HG03558 (cell line): Measurements from ENCODE around the gene ZBTB8B.
"Not testable (repeated sequence)": the region's sequence is repeated elsewhere in the genome, so short reads cannot be mapped to it uniquely, and the experiment has no call there.

Source experiments
- ATAC-seq: cut with Tn5 transposase; IDR thresholded peaks from one replicate; pipeline ENCODE4 v1.9.1; 2021; ENCODE audit warnings: moderate number of reproducible peaks; ENCODE audit not compliant: unreplicated experiment; ENCODE audit errors: extremely low read depth

ZBTB8B gene

DNA sequence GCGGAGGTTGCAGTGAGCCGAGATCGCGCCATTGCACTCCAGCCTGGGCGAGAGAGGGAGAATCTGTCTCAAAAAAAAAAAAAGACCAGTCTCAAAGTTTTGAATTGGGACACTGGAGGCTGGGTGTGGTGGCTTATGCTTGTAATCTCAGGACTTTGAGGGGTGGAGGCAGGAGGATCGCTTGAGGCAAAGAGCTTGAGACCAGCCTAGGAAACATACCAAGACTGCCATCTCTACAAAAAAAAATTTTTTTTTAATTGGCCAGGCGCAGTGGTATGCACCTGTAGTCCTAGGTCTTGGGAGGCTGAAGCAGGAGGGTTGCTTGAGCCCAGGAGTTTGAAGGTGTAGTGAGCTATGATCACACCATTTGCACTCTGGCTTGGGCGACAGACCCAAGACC, 3.9 kb downstream of the ZBTB8B start:
- no peak for ATAC-seq

- no peak for ATAC-seq
Measured at GRCh38 chr1:32470431-32470830, 5.6 kb downstream of the ZBTB8B start.

- no peak for ATAC-seq
Measured at GRCh38 chr1:32470991-32471694, 6.3 kb downstream of the ZBTB8B start.

- ATAC-seq = no peak
Measured at GRCh38 chr1:32471695-32472362, 7.0 kb downstream of the ZBTB8B start.

DNA sequence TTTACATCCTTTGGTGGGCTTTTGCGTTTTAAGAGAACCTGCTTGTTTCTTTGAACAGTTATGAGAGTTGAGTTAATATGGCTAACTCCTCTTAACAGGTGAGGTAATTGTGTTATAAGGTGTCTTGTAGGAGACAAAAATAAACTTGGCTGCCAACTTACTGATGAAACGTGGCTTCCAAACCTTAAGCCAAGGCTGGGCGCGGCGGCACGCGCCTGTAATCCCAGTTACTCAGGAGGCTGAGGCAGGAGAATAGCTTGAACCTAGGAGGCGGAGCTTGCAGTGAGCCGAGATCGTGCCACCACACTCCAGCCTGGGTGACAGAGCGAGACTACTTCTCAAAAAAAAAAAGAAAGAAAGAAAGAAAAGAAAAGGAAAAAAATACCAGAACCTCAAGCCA, 8.1 kb downstream of the ZBTB8B start:
- ATAC-seq = not testable (repeated sequence)

- no peak for ATAC-seq
Measured at GRCh38 chr1:32474954-32475353, 10.1 kb downstream of the ZBTB8B start.

- ATAC-seq = no peak
Measured at GRCh38 chr1:32480003-32480402, 15.1 kb downstream of the ZBTB8B start.

GRCh38 chr1:32480761-32481160, 15.9 kb downstream of the ZBTB8B start:
- no peak for ATAC-seq

DNA sequence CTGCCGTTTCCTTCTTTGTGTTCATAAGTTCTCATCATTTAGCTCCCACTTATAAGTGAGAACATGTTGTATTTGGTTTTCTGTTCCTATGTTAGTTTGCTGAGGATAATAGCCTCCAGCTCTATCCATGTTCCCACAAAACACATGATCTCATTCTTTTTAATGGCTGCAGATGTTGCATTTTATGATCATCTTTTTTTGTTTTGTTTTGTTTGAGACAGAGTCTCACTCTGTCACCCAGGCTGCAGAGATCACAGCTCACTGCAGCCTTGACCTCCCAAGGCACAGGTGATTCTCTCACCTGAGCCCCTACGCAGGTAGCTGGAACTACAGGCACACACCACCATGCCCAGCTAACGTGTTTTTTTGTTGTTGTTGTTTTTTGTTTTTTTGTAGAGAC, 16.9 kb downstream of the ZBTB8B start:
- ATAC-seq = not testable (repeated sequence)

DNA sequence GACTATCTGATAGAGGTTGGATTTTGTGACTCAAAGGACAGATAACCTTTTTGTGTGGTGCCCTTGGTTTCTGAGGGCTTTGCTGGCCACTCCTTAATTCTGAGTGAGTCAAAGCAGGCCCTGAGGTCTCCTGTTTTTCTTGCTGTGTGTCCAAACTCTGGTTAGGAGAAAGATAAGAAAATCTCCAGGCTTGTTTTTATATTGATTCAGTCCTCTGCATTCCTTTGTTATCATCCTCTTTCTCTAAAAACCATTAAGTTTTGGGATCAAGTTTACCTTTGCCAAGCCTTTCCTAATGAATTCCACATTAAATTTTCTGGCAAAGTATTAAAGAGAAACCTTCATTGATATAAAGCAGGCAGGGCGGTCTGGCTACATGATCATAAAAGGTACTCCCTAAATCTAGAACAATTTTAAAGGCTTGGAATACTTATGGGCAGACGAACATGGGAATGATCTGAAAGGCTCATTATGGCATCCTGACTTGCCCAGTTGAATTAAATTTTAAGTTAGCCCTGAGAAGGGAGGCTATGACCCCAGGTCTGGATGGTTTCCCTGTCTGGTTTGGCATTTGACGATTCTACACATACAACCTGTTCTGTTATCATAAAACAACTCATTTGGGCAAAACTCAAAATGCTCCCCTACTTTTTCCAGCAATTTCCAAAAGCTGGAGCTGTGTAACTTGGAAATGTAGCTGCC, 20.8 kb downstream of the ZBTB8B start:
- no peak for ATAC-seq

DNA sequence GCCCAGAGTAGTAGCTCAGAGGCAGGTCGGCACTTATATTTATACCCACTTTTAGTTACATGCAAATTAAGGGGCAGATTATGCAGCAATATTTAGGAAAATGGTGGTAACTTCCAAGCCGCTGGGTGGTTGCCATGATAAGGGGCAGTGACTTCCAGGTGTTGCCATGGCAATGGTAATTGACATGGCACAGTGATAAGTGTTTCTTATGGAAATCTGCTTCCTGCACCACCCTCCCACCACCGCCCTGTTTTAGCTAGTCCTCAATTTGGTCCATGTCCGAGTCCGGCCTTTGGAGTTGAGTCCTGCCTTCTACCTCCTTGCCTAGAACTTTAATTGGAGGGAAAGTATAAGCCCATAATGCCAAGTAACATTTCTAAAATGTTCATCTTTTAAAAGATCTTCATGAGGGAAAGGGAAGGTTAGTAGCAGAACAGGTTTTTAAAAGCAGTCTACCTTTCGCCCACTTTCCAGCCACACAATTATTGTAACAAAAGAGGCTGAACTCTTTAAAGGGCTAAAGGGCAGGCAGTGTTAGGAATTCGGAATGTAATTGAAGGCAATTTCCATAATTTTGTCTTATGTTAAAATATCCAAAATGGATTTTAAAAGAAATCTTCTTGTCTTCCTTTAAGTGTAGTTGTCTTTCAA, 21.7 kb downstream of the ZBTB8B start:
- no peak for ATAC-seq

DNA sequence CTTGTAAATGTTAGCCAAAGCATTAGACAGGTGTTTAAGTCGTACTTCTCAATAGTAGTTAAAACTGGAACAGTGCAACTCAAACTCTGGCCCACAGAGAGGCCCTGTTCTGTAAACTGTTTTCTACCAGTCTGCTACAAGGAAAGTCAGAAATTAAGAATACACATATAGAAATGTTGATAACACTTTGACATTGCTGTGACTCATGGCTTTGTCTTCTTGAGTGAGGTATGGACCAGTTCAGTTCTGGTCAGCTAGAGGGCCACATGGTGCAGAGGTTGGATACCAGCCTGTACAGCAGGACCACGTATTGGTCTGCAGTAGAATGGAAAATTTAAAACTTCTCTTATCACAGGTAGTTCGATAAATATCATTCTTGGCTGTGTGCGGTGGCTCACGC, 22.3 kb downstream of the ZBTB8B start:
- ATAC-seq = no peak

- no peak for ATAC-seq
Measured at GRCh38 chr1:32489774-32490454, 25.0 kb downstream of the ZBTB8B start.

DNA sequence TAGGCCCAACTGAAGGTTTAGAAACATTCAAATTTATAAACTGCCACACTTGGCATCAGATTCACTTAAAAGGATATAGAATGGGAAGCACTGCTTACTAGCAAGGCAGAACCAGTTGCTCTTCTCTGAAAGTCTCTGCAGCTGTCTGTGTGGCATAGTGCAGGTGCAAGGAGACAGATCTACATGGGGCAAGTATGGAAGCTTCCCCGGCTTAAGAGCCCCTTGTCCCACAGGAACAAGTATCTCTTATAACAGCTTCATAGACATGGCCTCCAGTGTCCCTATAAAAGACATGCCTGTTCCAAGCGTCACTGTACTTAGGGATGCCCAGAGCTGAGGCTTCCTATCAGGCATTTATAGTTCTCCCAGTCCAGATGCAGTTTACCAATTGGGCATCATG, 26.5 kb downstream of the ZBTB8B start:
- no peak for ATAC-seq

DNA sequence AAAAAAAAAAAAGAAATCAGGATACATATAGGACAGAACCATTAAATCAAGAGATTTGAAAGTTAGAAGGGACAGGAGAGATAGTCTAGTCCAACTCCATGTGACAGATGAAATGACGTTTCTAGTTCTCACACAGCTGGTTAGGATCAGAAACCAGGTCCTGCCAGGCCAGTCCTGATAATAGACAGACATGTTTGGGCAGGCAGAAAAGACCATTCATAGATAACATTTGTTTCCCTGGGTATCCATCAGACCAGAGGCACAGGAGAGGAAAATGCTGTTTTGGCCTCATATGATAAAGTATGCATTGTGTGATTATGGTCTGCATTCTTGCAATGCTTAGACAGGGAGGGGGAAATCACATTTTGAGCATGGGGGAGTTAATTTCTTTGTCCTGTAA, 29.3 kb downstream of the ZBTB8B start:
- ATAC-seq = no peak

- no peak for ATAC-seq
Measured at GRCh38 chr1:32494711-32495337, 30.0 kb downstream of the ZBTB8B start.

DNA sequence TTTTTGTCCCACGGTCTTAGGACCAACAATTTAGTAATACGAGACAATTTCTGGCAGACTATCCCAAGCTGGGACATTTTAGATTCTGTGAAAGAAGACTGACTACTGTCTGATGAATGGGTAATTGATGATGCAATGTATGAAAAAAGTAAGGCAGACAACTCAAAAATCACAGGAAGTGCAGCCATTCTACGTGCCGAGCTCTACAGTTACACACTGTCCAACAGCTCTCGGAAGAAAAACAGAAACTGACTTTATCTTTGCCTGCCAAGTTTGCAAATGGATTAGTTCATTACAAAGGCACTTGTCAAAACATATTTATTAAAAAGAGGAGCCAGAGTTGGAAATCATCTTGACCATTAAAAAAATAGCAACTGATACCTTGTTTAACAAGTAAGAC, 31.3 kb downstream of the ZBTB8B start:
- no peak for ATAC-seq

DNA sequence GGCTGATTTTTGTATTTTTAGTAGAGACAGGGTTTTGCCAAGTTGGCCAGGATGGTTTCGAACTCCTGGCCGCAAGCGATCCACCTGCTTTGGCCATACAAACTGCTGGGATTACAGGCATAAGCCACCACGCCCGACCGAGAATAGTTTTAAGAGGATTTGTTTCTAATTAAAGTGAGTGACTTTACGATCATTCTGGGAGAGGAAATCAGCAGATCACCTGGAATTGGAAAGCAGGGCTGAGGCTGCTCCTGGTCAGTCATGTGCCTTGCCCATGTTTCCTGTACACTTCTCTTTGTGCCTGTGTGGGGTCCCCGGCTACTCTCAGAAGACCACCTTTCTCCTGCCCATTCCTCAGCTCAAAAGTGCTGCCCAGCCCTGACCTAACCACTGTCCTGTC, 33.9 kb downstream of the ZBTB8B start:
- ATAC-seq = no peak

GRCh38 chr1:32500387-32501209, 35.7 kb downstream of the ZBTB8B start:
- ATAC-seq = no peak
